PFSK-1 (cell line): ENCODE results near the gene GRM3.

ENCODE experiments used
- FOXP2 ChIP-seq: optimal IDR thresholded peaks from 2 replicates; pipeline ENCODE3; 2011; ENCODE audit warnings: borderline replicate concordance, control low read depth, inconsistent platforms; ENCODE audit not compliant: insufficient read depth; ENCODE audit errors: extremely low read length, extremely low read depth
- POLR2AphosphoS5 ChIP-seq: IDR thresholded peaks from 2 replicates; pipeline ENCODE4 v1.6.1; 2012; ENCODE audit warnings: low read depth, mild to moderate bottlenecking, control low read depth, low read length, moderate library complexity
- REST ChIP-seq, 2 experiments: IDR thresholded peaks; 2 replicates each; pipeline versions ENCODE4 v1.6.1 to v1.8.0; 2011 to 2012; ENCODE audit warnings: low read depth in 2 of 2, low read length in 2 of 2, control low read depth in 1 of 2, inconsistent platforms in 1 of 2, mild to moderate bottlenecking in 1 of 2, moderate library complexity in 1 of 2; ENCODE audit not compliant: insufficient read depth in 1 of 2
- SIN3A ChIP-seq: IDR thresholded peaks from 2 replicates; pipeline ENCODE4 v1.6.1; 2012; ENCODE audit warnings: mild to moderate bottlenecking, low read length, moderate library complexity, borderline replicate concordance; ENCODE audit not compliant: insufficient read depth
- TAF1 ChIP-seq: IDR thresholded peaks from 2 replicates; pipeline ENCODE4 v1.6.1; 2012; ENCODE audit warnings: low read length, control low read depth, borderline replicate concordance; ENCODE audit not compliant: insufficient read depth

The GRM3 gene

GRCh38 chr7:86818903-86819302, 175.2 kb downstream of the GRM3 start:
- TF ChIP-seq REST (IDR thresholded peaks at IDR 0.05; ENCODE audit: insufficient read depth in 1 of 2, low read depth in 2 of 2, low read length in 2 of 2) (no peak), TAF1 (no peak)

- TF ChIP-seq FOXP2 (no peak), REST (IDR thresholded peaks at IDR 0.05; ENCODE audit: insufficient read depth in 1 of 2, low read depth in 2 of 2, low read length in 2 of 2) (no peak), SIN3A (no peak), POLR2AphosphoS5 (no peak), TAF1 (no peak)
Observed at GRCh38 chr7:86823769-86824168, 180.1 kb downstream of the GRM3 start.

- TF ChIP-seq SIN3A, result no peak
- no peak for TF ChIP-seq TAF1
- TF ChIP-seq FOXP2, result no peak
- no peak for TF ChIP-seq REST (IDR thresholded peaks at IDR 0.05; ENCODE audit: insufficient read depth in 1 of 2, low read depth in 2 of 2, low read length in 2 of 2)
- TF ChIP-seq POLR2AphosphoS5, result no peak
Observed at GRCh38 chr7:86825264-86825663, 181.6 kb downstream of the GRM3 start.

GRCh38 chr7:86826948-86827347, 183.2 kb downstream of the GRM3 start:
- TF ChIP-seq REST (IDR thresholded peaks at IDR 0.05; ENCODE audit: insufficient read depth in 1 of 2, low read depth in 2 of 2, low read length in 2 of 2) (no peak), FOXP2 (no peak), SIN3A (no peak), TAF1 (no peak), POLR2AphosphoS5 (no peak)

GRCh38 chr7:86833360-86833759, 189.7 kb downstream of the GRM3 start:
- no peak for TF ChIP-seq FOXP2
- TF ChIP-seq POLR2AphosphoS5, result no peak
- no peak for TF ChIP-seq REST (IDR thresholded peaks at IDR 0.05; ENCODE audit: insufficient read depth in 1 of 2, low read depth in 2 of 2, low read length in 2 of 2)
- TF ChIP-seq TAF1, result no peak
- no peak for TF ChIP-seq SIN3A
